Measurements from ENCODE around the gene SURF1. TPM values are rescaled to one million over a fixed set of nuclear protein-coding genes. Genes with fewer than 3 reads are reported as not detected.
"Not testable (repeated sequence)": the region's sequence is repeated elsewhere in the genome, so short reads cannot be mapped to it uniquely, and the experiment has no call there.

Gene SURF1
- polyA plus RNA-seq, 6 donors from 2014 or later = 77.6 to 142 (median 94.1) TPM

DNA sequence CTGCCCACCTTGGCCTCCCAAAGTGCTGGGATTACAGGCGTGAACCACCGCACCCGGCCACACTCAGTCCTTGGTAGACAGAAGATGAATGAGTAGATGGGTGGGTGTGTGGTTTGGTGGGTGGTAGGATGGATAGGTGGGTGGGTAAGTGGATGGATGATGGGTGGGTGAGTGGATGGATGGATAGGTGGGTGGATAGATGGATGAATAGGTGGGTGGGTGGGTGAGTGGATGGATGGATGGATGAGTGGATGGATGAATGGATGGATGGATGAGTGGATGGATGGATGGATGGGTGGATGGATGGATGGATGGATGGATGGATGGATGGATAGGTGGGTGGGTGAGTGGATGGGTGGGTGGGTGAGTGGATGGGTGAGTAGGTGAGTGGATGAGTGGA lies 36.0 kb upstream of the SURF1 start:
- not testable (repeated sequence) for H3K27ac Mint-ChIP-seq; H3K4me1 Mint-ChIP-seq; ATAC-seq (ENCODE audit: low read depth in 2 of 2); H3K36me3 Mint-ChIP-seq; H3K9me3 Mint-ChIP-seq; DNase-seq; H3K4me3 Mint-ChIP-seq
- peaks cover 0 to 33% (median 23%) of the 10 kb centered on the region in 3 donors for H3K27me3 Mint-ChIP-seq

DNA sequence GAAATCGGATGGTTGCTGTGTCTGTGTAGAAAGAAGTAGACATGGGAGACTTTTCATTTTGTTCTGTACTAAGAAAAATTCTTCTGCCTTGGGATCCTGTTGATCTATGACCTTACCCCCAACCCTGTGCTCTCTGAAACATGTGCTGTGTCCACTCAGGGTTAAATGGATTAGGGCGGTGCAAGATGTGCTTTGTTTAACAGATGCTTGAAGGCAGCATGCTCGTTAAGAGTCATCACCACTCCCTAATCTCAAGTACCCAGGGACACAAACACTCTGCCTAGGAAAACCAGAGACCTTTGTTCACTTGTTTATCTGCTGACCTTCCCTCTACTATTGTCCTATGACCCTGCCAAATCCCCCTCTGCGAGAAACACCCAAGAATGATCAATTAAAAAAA lies 35.2 kb upstream of the SURF1 start:
- H3K4me3 Mint-ChIP-seq; H3K4me1 Mint-ChIP-seq; DNase-seq; H3K27ac Mint-ChIP-seq; H3K36me3 Mint-ChIP-seq; ATAC-seq (ENCODE audit: low read depth in 2 of 2); H3K9me3 Mint-ChIP-seq: not testable (repeated sequence)
- H3K27me3 Mint-ChIP-seq = peaks cover 0 to 33% (median 23%) of the 10 kb centered on the region in 3 donors

DNA sequence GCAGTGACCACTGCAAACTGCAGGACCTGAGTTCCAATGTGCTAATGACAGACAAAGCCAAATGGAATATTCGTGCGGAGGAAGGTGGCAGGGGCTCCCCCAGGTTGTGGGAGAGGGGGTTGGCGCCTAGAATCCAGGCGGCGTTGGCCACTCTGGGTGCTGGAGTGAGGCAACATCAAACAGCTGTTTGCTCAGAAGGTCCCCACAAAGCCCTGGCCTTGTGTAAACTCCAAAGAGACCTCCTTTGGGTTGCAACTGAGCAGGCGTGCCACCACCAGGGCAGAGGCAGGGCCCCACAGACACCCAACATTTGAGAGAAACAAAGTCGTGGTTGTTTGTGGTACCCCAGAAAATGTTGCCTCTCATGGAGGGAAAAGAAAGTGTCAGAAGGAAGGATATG lies 34.4 kb upstream of the SURF1 start:
- no peaks in the 10 kb centered on the region for H3K36me3 Mint-ChIP-seq
- H3K27ac Mint-ChIP-seq = no peak overlapping the region
- peaks cover 0 to 33% (median 23%) of the 10 kb centered on the region in 3 donors for H3K27me3 Mint-ChIP-seq
- no peaks in the 10 kb centered on the region for H3K4me1 Mint-ChIP-seq
- no peak for ATAC-seq (ENCODE audit: low read depth in 2 of 2)
- H3K4me3 Mint-ChIP-seq = no peak overlapping the region
- peaks cover 0 to 3% (median 0%) of the 10 kb centered on the region in 7 donors for H3K9me3 Mint-ChIP-seq
- DNase-seq = no peak

DNA sequence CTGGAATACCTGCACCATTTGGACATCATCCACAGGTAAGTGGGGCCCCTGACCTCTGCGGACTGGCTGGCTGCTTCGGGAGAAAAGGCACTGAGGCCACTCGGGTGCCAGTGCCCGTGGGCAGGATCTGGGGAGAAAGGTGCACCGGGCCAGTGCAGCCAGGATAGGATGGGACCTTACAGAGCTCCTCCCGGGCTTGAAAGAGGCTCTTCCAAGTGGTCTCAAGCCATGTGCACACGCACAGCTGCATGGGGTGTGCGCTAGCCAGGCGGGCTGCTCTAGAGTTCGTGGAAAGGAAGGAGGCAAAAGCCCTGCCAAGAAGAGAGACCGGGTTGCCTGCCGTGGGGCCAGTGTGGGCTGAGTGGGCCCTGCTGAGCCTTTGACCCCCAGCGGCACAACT lies 33.3 kb upstream of the SURF1 start:
- Mint-ChIP-seq H3K4me1 (no peaks in the 10 kb centered on the region), H3K27me3 (peaks cover 0 to 23% (median 22%) of the 10 kb centered on the region in 3 donors), H3K36me3 (no peaks in the 10 kb centered on the region), H3K27ac (peak overlapping the region in 2 of 6 donors; percentile 42 to 44), H3K9me3 (peaks cover 0 to 2% (median 0%) of the 10 kb centered on the region in 7 donors), H3K4me3 (peak overlapping the region in 1 of 8 donors; percentile 35)
- DNase-seq (no peak), ATAC-seq (ENCODE audit: low read depth in 2 of 2) (no peak)

DNA sequence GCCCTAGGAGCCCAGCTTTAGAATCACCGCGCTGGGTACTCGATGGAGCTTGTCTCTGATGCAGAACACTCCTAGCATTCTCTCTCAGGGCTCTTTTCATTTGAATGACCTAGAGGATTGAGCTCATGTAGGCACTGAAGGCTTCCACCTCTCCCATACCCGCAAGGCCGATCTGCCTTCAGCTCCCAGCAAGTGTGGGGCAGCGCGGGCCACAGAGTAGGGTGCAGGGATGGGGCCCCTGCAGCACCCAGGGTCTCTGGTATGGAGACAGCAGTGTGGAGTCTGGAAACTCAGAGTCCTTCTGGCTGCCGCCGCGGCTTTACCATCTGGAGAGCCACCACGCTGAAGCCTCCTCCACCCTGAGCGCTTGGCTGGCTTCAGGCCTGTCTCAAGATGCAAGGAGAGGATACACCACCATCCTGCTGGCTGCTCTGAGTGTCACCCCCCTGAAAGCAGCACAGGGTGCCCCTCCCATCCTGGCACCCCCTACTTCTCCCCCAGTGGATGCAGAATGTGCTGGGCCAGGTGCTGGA lies 32.8 kb upstream of the SURF1 start:
- peaks cover 0 to 23% (median 18%) of the 10 kb centered on the region in 3 donors for H3K27me3 Mint-ChIP-seq
- no peaks in the 10 kb centered on the region for H3K4me1 Mint-ChIP-seq
- no peak overlapping the region for H3K4me3 Mint-ChIP-seq
- DNase-seq (no peak), ATAC-seq (ENCODE audit: low read depth in 2 of 2) (no peak)
- H3K27ac Mint-ChIP-seq = no peak overlapping the region
- no peaks in the 10 kb centered on the region for H3K36me3 Mint-ChIP-seq
- peaks cover 0 to 2% (median 0%) of the 10 kb centered on the region in 7 donors for H3K9me3 Mint-ChIP-seq

DNA sequence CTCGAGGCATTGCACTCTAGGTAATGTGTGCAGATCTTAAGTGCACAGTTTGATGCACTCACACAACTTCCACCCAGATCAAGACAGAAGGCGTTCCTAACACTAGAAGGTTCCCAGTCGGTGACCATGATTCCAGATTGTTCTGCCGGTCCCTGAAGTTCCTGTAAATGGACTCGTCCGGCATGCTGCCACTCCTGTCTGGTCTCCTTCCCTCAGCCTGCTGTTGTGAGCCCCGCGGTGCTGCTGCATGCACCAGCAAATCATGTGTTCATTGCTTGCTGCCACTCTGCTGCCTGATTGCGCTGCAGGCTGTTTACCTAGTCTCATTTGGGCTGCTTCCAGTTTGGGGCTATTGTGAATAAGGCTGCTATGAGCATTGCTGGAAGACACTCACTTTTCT lies 31.4 kb upstream of the SURF1 start:
- Mint-ChIP-seq H3K36me3 (no peaks in the 10 kb centered on the region), H3K4me1 (no peaks in the 10 kb centered on the region), H3K27ac (no peak overlapping the region), H3K4me3 (peak overlapping the region in 1 of 8 donors; percentile 63), H3K27me3 (peaks cover 0 to 17% (median 15%) of the 10 kb centered on the region in 3 donors), H3K9me3 (peaks cover 0 to 2% (median 0%) of the 10 kb centered on the region in 7 donors)
- DNase-seq (no peak), ATAC-seq (ENCODE audit: low read depth in 2 of 2) (no peak)

DNA sequence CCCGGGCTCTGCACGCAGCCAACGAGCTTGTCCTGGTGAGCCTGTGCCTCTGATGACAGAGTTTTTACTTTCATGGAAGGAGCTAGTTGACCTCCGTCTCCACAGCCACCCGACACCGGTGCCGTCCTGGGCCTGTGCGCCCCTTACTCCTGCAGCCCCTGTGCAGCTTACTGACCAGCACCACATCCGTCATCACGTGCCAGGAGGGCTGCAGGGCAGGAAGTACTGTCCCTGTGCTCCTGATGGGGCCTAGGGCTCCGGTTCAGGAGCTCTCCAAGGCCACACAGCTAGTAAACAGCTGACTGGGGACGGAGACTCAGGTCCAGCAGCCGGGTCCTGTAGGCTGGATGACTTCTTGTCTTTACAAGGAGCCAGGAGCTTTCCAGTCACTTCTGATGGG lies 30.1 kb upstream of the SURF1 start:
- peak overlapping the region in 1 of 6 donors; percentile 50 for H3K27ac Mint-ChIP-seq
- no peak for ATAC-seq (ENCODE audit: low read depth in 2 of 2)
- no peak overlapping the region for H3K4me3 Mint-ChIP-seq

DNA sequence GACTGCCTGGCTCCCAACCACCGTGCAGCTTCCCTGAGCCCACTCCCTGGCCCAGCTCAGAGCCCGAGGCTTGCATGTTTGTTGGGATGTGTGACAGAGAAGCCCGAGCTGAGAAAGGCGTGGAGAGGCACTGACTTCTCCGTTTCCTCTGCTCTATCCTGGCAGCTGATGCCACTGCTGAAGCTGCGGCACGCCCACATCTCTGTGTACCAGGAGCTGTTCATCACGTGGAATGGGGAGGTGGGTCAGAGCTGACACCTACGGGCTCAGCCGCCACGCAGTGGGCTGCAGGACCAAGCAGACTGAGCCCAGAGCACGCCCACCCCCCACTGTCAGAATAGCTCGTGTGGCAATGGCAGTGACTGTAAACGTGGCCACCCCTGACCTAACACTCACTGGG lies 29.2 kb upstream of the SURF1 start:
- no peak overlapping the region for H3K4me3 Mint-ChIP-seq
- H3K9me3 Mint-ChIP-seq = peaks cover 0 to 1% (median 0%) of the 10 kb centered on the region in 7 donors
- H3K36me3 Mint-ChIP-seq = no peaks in the 10 kb centered on the region
- no peaks in the 10 kb centered on the region for H3K4me1 Mint-ChIP-seq
- ATAC-seq (ENCODE audit: low read depth in 2 of 2) = no peak
- H3K27ac Mint-ChIP-seq = no peak overlapping the region
- no peak for DNase-seq
- peaks cover 0 to 12% (median 11%) of the 10 kb centered on the region in 3 donors for H3K27me3 Mint-ChIP-seq

More for the DNA sequence above, 30.1 kb upstream of the SURF1 start:
- Mint-ChIP-seq H3K27me3 (peaks cover 0 to 17% (median 15%) of the 10 kb centered on the region in 3 donors), H3K4me1 (no peaks in the 10 kb centered on the region), H3K9me3 (peaks cover 0 to 2% (median 0%) of the 10 kb centered on the region in 7 donors), H3K36me3 (no peaks in the 10 kb centered on the region)
- no peak for DNase-seq

DNA sequence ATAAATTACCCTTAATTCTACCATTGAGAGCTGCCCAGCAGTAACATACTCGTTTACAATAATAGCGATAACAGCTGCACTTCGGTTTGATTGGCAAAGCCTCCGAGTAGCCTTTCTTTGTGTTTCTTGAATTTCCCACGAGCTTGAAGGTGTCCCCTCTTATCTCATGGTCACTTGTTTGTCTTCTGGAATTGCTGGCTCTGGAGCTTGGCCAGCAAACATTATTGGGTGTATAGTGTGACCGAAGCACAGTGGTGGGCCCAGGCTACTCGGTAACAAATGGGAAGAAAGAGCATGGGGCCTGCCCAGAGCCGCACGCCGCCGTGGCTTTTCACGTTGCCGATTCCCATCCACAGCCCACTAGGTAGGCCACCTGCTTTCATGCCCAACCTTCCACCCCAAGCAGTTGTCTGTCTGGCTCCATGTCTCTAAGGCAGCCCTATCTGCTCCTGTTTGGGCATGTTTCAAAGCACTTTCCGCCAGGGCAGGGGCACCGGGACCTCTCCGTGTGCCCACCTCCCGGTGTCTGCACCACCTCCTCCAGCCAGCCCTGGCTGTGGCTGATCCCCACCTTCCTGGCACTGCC lies 28.5 kb upstream of the SURF1 start:
- DNase-seq (no peak), ATAC-seq (ENCODE audit: low read depth in 2 of 2) (no peak)
- Mint-ChIP-seq H3K27me3 (peaks cover 0 to 5% (median 4%) of the 10 kb centered on the region in 3 donors), H3K4me1 (no peaks in the 10 kb centered on the region), H3K4me3 (no peak overlapping the region), H3K36me3 (no peaks in the 10 kb centered on the region), H3K9me3 (peaks cover 0 to under 1% (median 0%) of the 10 kb centered on the region in 7 donors), H3K27ac (peak overlapping the region in 1 of 6 donors; percentile 15)

DNA sequence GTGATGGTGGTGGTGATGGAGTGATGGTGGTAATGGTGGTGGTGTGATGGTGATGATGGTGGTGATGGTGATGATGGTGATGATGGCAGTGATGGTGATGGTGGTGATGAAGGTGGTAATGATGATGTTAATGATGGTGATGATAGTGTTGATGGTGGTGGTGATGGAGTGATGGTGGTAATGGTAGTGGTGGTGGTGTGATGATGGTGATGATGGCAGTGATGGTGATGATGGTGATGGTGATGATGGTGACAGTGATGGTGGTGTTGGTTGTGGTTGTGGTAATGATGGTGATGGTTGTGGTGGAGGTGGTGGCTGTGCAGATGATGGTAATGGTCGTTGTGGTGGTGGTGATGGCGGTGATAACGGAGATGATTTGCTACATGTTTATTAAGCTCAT lies 27.2 kb upstream of the SURF1 start:
- no peaks in the 10 kb centered on the region for H3K9me3 Mint-ChIP-seq
- ATAC-seq (ENCODE audit: low read depth in 2 of 2) = no peak
- H3K27me3 Mint-ChIP-seq = no peaks in the 10 kb centered on the region
- H3K4me1 Mint-ChIP-seq = no peaks in the 10 kb centered on the region
- no peak for DNase-seq
- no peaks in the 10 kb centered on the region for H3K36me3 Mint-ChIP-seq
- H3K27ac Mint-ChIP-seq = no peak overlapping the region
- H3K4me3 Mint-ChIP-seq = no peak overlapping the region

DNA sequence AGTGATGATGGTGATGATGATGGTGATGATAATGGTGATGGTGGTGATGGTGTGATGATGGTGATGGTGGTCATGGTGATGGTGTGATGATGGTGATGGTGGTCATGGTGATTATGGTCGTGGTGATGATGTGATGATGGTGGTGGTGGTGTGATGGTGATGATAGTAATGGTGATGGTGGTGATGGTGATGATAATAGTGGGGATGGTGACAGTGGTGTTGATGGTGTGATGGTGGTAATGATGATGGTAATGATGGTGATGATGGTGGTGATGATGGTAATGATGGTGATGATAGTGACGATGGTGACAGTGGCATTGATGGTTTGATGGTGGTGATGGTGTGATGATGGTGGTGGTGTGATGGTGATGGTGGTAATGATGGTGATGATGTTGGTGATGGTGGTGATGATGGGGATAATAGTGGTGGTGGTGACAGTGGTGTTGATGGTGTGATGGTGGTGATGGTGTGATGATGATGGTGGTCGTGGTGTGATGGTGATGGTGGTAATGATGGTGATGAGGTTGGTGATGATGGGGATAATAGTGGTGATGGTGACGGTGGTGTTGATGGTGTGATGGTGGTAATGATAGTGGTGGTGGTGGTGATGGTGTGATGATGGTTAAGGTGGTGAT lies 26.3 kb upstream of the SURF1 start:
- Mint-ChIP-seq H3K27me3 (no peaks in the 10 kb centered on the region), H3K4me1 (no peaks in the 10 kb centered on the region), H3K4me3 (no peak overlapping the region), H3K36me3 (no peaks in the 10 kb centered on the region), H3K9me3 (no peaks in the 10 kb centered on the region), H3K27ac (no peak overlapping the region)
- ATAC-seq (ENCODE audit: low read depth in 2 of 2) (no peak), DNase-seq (no peak)

DNA sequence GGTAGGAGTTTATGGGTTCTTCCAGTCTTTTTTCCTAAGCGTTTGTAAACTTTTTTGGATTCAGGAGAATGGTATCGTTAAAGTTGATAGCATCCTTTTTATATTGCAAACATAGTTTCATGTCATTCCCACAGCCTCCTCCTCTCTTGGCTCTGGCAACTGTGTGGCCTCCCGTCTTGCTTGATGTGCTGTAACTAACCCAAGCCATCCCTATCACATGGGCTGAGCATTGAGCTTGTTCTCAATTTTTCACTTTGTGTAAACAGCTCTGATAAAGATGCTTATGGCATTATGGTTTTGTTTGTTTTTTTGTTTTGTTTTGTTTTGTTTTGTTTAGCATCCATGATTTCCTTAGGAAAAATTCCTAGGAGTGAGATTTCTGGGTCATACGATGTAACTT lies 24.4 kb upstream of the SURF1 start:
- Mint-ChIP-seq H3K4me3 (no peak overlapping the region), H3K4me1 (peaks cover 0 to 7% (median 0%) of the 10 kb centered on the region in 3 donors), H3K27me3 (no peaks in the 10 kb centered on the region), H3K36me3 (no peaks in the 10 kb centered on the region), H3K9me3 (no peaks in the 10 kb centered on the region), H3K27ac (no peak overlapping the region)
- ATAC-seq (ENCODE audit: low read depth in 2 of 2) (no peak), DNase-seq (no peak)

DNA sequence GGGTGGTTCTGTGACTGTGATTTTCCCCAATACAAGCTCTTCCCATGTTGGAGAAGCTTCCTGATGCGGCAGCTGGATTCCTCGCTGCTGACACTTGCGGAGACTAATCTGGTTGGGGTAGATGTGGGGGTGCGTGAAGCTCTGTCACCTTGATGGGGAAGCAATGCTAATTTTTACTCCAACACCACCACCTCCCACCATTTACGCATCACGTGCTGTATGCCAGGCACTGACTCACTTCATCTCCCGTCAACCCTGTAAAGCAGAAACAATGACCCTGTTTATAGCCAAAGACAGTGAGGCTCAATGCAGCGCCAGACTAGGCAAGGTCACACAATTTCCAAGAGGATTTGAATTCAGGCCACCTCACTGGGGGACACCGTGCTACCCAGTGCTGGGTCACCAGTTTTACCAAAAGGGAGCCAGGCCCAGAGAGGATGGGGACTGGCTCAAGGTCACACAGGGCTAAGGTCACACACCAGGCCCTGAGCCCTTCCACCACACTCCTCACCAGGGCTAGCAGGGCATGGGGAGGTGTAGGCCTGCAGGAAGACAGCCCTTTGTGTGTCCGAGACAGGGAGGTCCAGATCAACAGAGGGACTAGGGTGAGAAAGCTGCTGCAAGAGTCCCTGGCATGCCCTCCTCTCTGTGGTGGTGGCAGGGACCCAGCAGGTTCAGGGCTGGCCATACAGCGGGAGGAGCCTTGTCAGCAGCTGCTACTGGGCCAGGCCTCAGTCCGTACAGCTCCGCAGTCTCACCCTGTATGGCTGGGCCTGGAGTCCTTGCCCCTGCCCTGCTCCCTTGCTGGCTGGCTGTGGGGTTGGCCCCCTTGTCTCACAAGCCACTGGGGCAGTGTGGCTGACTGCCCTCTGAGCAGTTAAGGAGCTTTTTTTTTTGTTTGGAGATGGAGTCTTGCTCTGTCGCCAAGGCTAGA lies 23.1 kb upstream of the SURF1 start:
- H3K36me3 Mint-ChIP-seq = no peaks in the 10 kb centered on the region
- no peaks in the 10 kb centered on the region for H3K27me3 Mint-ChIP-seq
- no peak overlapping the region for H3K27ac Mint-ChIP-seq
- ATAC-seq (ENCODE audit: low read depth in 2 of 2) (no peak), DNase-seq (no peak)
- no peaks in the 10 kb centered on the region for H3K9me3 Mint-ChIP-seq
- peaks cover 9 to 14% (median 9%) of the 10 kb centered on the region in 3 donors for H3K4me1 Mint-ChIP-seq
- H3K4me3 Mint-ChIP-seq = peak overlapping the region in 1 of 8 donors; percentile 83
